HL-60 (cell line): ENCODE results near the gene ACOT9.

Experiments used
- CTCF ChIP-seq: IDR thresholded peaks from one replicate; pipeline ENCODE4 v1.5.1; 2011; ENCODE audit warnings: low read length, control low read depth, inconsistent platforms; ENCODE audit not compliant: insufficient read depth
- GABPA ChIP-seq: IDR thresholded peaks from 2 replicates; pipeline ENCODE4 v1.6.1; 2012; ENCODE audit warnings: low read depth
- POLR2AphosphoS5 ChIP-seq: IDR thresholded peaks from 2 replicates; pipeline ENCODE4 v1.6.1; 2012; ENCODE audit warnings: low read depth
- REST ChIP-seq: IDR thresholded peaks from 2 replicates; pipeline ENCODE4 v1.6.1; 2012; ENCODE audit warnings: low read depth; ENCODE audit not compliant: insufficient replicate concordance
- SPI1 ChIP-seq: IDR thresholded peaks from 2 replicates; pipeline ENCODE4 v1.6.1; 2012; ENCODE audit warnings: low read depth, mild to moderate bottlenecking, borderline replicate concordance

DNA sequence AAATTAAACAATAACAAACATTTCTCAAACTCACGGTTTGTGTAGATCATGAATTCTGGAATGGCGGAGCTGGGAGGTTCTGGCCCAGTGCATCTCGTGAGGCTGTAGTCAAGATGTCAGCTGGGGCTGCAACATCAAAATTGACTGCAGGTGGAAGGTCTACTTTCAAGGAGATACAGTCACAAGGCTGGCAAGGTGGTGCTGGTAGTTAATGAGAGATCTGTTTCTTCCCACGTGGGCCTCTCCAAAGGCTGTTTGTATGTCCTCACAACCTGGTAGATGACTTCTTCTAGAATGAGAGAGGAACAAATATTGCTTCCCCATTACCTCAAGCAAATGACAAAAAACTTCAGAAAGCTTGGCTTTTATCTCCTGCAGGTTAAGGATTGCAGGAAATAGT is 83.7 kb downstream of the ACOT9 start:
- TF ChIP-seq REST (no peak), CTCF (no peak), POLR2AphosphoS5 (no peak), GABPA (no peak), SPI1 (no peak)
